AG04449 (cell line): ENCODE measurements around the gene MYO16.
"Not testable (repeated sequence)": the region's sequence is repeated elsewhere in the genome, so short reads cannot be mapped to it uniquely, and the experiment has no call there.

Experiments
- CTCF ChIA-PET: fragments of 350-600 bp; formaldehyde crosslinking; extraction: SDS; loops from one replicate; lab custom pipeline; 2021; ENCODE audit warnings: antibody characterized with exemption; lab: Yijun Ruan, JAX
- POLR2A ChIA-PET: fragments of 400-600, 350-600 bp; formaldehyde crosslinking; extraction: SDS; loops from one replicate; lab custom pipeline; 2020; ENCODE audit warnings: antibody characterized with exemption, inconsistent platforms; lab: Yijun Ruan, JAX
- DNase-seq: peaks from one replicate; pipeline ENCODE4 v3.0.0-alpha.2; 2010; ENCODE audit warnings: low read depth, low spot score
- H3K4me3 ChIP-seq: 2 replicates; pipeline ENCODE4 v1.5.1; 2011; ENCODE audit warnings: low read depth, mild to moderate bottlenecking, control low read depth, low read length
- CTCF ChIP-seq: IDR thresholded peaks from one replicate; pipeline ENCODE4 v1.5.1; 2011; ENCODE audit warnings: mild to moderate bottlenecking, moderate library complexity, low read length, control low read depth, inconsistent platforms; ENCODE audit not compliant: insufficient read depth; ENCODE audit errors: missing control alignments

MYO16 gene

GRCh38 chr13:109209526-109209925 is 580.1 kb downstream of the MYO16 start:
- ChIA-PET CTCF (no interaction called here), POLR2A (no interaction called here)
- no peak overlapping the region for H3K4me3 ChIP-seq
- no peak for DNase-seq
- TF ChIP-seq CTCF: no peak

- no peak for TF ChIP-seq CTCF
- ChIA-PET CTCF (no interaction called here), POLR2A (interaction anchor here (0.8 kb wide), 1 partner anchor 11 kb away, joined by 3 read pairs; no protein-coding TSS in a partner anchor)
- no peak for DNase-seq
- H3K4me3 ChIP-seq: no peak overlapping the region
Observed at GRCh38 chr13:109211616-109212015, 582.2 kb downstream of the MYO16 start.

GRCh38 chr13:109212650-109213049 is 583.2 kb downstream of the MYO16 start:
- POLR2A ChIA-PET: no interaction called here
- no peak overlapping the region for H3K4me3 ChIP-seq
- no peak for DNase-seq
- CTCF ChIA-PET: no interaction called here
- no peak for TF ChIP-seq CTCF

GRCh38 chr13:109213714-109214113 is 584.3 kb downstream of the MYO16 start:
- no peak for TF ChIP-seq CTCF
- ChIA-PET CTCF (no interaction called here), POLR2A (no interaction called here)
- DNase-seq: no peak
- H3K4me3 ChIP-seq: no peak overlapping the region

- CTCF ChIA-PET: no interaction called here
- no peak for DNase-seq
Observed at GRCh38 chr13:109214393-109214792, 585.0 kb downstream of the MYO16 start.

GRCh38 chr13:109215377-109215776 is 586.0 kb downstream of the MYO16 start:
- POLR2A ChIA-PET: no interaction called here
- TF ChIP-seq CTCF: no peak
- DNase-seq: no peak
- H3K4me3 ChIP-seq: no peak overlapping the region
- CTCF ChIA-PET: no interaction called here

More at GRCh38 chr13:109214393-109214792, 585.0 kb downstream of the MYO16 start:
- TF ChIP-seq CTCF: no peak
- POLR2A ChIA-PET: no interaction called here
- H3K4me3 ChIP-seq: no peak overlapping the region

GRCh38 chr13:109217510-109217909 is 588.1 kb downstream of the MYO16 start:
- DNase-seq, H3K4me3 ChIP-seq, POLR2A ChIA-PET, CTCF ChIA-PET: not testable (repeated sequence)
